ENCODE results near the gene CTSL. TPM values are rescaled to one million over a fixed set of nuclear protein-coding genes. Genes with fewer than 3 reads are reported as not detected.

CTSL gene
- total and polyA plus RNA-seq, 2 of the 13 experiments (the other 11 are each of a cell fraction or from before 2014, with no cell fraction given), result 78.1 to 113 TPM

- no peak for TF ChIP-seq KDM4B (CRISPR knock-in tag; IDR thresholded peaks at IDR 0.05)
- no peak for TF ChIP-seq ZNF180 (CRISPR knock-in tag; IDR thresholded peaks at IDR 0.05; ENCODE audit: borderline replicate concordance, low read depth)
- TF ChIP-seq ZMAT5 (CRISPR knock-in tag; IDR thresholded peaks at IDR 0.05; ENCODE audit: borderline replicate concordance, low read depth), result no peak
- TF ChIP-seq CBFB (CRISPR knock-in tag; IDR thresholded peaks at IDR 0.05), result no peak
- no peak for TF ChIP-seq CHD2 (IDR thresholded peaks at IDR 0.05; ENCODE audit: low read depth, low read length)
- TF ChIP-seq THAP8 (CRISPR knock-in tag; IDR thresholded peaks at IDR 0.05; ENCODE audit: borderline replicate concordance), result no peak
- TF ChIP-seq ZNF468 (CRISPR knock-in tag; IDR thresholded peaks at IDR 0.05), result no peak
- TF ChIP-seq RBM39 (IDR thresholded peaks at IDR 0.05; ENCODE audit: low read depth, low read length, poor library complexity, severe bottlenecking), result no peak
- no peak for TF ChIP-seq ZNF572 (CRISPR knock-in tag; IDR thresholded peaks at IDR 0.05)
- TF ChIP-seq SRSF9 (IDR thresholded peaks at IDR 0.05; ENCODE audit: borderline replicate concordance, insufficient read depth, low read depth, low read length, poor library complexity, severe bottlenecking), result no peak
- TF ChIP-seq ZBTB49 (CRISPR knock-in tag; IDR thresholded peaks at IDR 0.05; ENCODE audit: borderline replicate concordance), result no peak
- TF ChIP-seq HIC2 (CRISPR knock-in tag; IDR thresholded peaks at IDR 0.05; ENCODE audit: low read depth), result no peak
Measured at GRCh38 chr9:87741891-87742290, 16.0 kb downstream of the CTSL start (continued).
